DMS114 treated with DMSO at 0.1 percent for 48 hours (cell line): ENCODE measurements around the gene CHRNA3.

ENCODE experiments used
- DNase-seq: peaks from one replicate; lab custom pipeline; 2025; ENCODE audit not compliant: unreplicated experiment; lab: John Stamatoyannopoulos, UW

The CHRNA3 gene

GRCh38 chr15:78620527-78621421, at the start of gene CHRNA3:
Gene CHRNA3, minus strand, starts transcription at chr15:78620996. Its CDS starts 202 bp downstream, at chr15:78620794.
- DNase-seq, result no peak

GRCh38 chr15:78668987-78669386, 48.2 kb upstream of the CHRNA3 start:
- DNase-seq, result no peak

- no peak for DNase-seq
Measured at GRCh38 chr15:78667578-78668236, 46.9 kb upstream of the CHRNA3 start.

- no peak for DNase-seq
Measured at GRCh38 chr15:78666010-78666409, 45.2 kb upstream of the CHRNA3 start.

GRCh38 chr15:78663703-78664102, 42.9 kb upstream of the CHRNA3 start:
- DNase-seq, result no peak

GRCh38 chr15:78662028-78662427, 41.2 kb upstream of the CHRNA3 start:
- DNase-seq, result no peak

- no peak for DNase-seq
Measured at GRCh38 chr15:78661001-78661400, 40.2 kb upstream of the CHRNA3 start.

- DNase-seq, result no peak
Measured at GRCh38 chr15:78660584-78660983, 39.8 kb upstream of the CHRNA3 start.

- DNase-seq, result no peak
Measured at GRCh38 chr15:78658823-78659222, 38.0 kb upstream of the CHRNA3 start.

GRCh38 chr15:78654272-78654671, 33.5 kb upstream of the CHRNA3 start:
- no peak for DNase-seq

- DNase-seq, result no peak
Measured at GRCh38 chr15:78651930-78652615, 31.3 kb upstream of the CHRNA3 start.

GRCh38 chr15:78651007-78651406, 30.2 kb upstream of the CHRNA3 start:
- DNase-seq, result no peak

- no peak for DNase-seq
Measured at GRCh38 chr15:78650022-78650421, 29.2 kb upstream of the CHRNA3 start.

GRCh38 chr15:78645009-78645408, 24.2 kb upstream of the CHRNA3 start:
- no peak for DNase-seq

- no peak for DNase-seq
Measured at GRCh38 chr15:78642331-78642730, 21.5 kb upstream of the CHRNA3 start.

- DNase-seq, result no peak
Measured at GRCh38 chr15:78641749-78642275, 21.0 kb upstream of the CHRNA3 start.

- peak; percentile 48 for DNase-seq
Measured at GRCh38 chr15:78641102-78641748, 20.4 kb upstream of the CHRNA3 start, which contains the start of gene CHRNB4. Gene CHRNB4, minus strand, starts transcription at chr15:78641210. Its CDS starts 77 bp downstream, at chr15:78641133.

GRCh38 chr15:78640527-78641101, 19.8 kb upstream of the CHRNA3 start:
- DNase-seq, result no peak

GRCh38 chr15:78638658-78639314, 18.0 kb upstream of the CHRNA3 start:
- DNase-seq, result peak; percentile 74
